Heart left ventricle (tissue), 13 donors: ENCODE data around the gene CUBN.

Experiments
- POLR2A ChIP-seq, 2 donors: fragments of 450-650 bp; IDR thresholded peaks; one replicate each; pipeline ENCODE4 v1.6.1; 2017; ENCODE audit warnings: antibody characterized with exemption in 2 of 2, mild to moderate bottlenecking in 2 of 2, moderate library complexity in 2 of 2
- TF ChIP-seq, protein P1 (sequence below), 12 donors: fragments of 200-600 bp; sonication (generic) in 4 of 12; IDR thresholded peaks; one replicate each; pipeline versions ENCODE4 v1.5.0 to v1.8.0; 2018 to 2022; ENCODE audit warnings: antibody characterized with exemption in 12 of 12, mild to moderate bottlenecking in 5 of 12
- donor health status: ischemic (EF 13 %, LVEDD 7.1; RV severe dilation, severe dysfunction).
- donor health status: DM: no; HTN: yes; CAD: no.
- donor health status: DM: no; HTN: no; CAD: no.
- donor health status: ischemic (EF 25% LVEDD 6.9; RV normal size, moderate dysfunction).
- donor health status: ischemic (EF 25% LVEDD 5.7; RV mildly dilated, moderate dysfunction).
- donor health status: ischemic (EF 35%, LVEDD 5.7; RV mildly dilated, moderate dysfunction).
- donor health status: nonischemic (EF 11% LVEDD 7.7; RV severe dilation, severe dysfunction).
- donor health status: DM: yes; HTN: yes; CAD: no.
- donor health status: PGD.
- donor health status: ischemic (EF 29% LVEDD 5.4; RV normal size, mild dysfunction).
- donor health status: nonischemic (EF 23%, LVEDD 6.1; RV moderate dilation, normal function).

DNA sequence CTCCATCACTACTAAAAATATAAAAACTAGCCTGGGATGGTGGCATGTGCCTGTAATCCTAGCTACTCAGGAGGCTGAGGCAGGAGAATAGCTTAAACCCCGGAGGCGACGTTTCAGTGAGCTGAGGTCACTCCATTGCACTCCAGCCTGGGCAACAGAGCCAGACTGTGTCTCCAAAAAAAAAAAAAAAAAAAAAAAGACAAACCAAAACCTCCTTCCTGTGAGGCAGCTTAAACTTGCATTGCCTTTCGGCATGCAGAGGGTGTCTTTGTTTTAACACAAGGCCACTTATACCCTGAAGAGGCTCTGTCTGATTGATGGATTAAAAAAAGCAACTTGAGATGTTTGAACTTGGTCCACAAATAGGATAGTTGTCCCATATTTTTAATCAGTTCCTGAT lies 184.0 kb downstream of the CUBN start:
- TF ChIP-seq, protein P1, sequence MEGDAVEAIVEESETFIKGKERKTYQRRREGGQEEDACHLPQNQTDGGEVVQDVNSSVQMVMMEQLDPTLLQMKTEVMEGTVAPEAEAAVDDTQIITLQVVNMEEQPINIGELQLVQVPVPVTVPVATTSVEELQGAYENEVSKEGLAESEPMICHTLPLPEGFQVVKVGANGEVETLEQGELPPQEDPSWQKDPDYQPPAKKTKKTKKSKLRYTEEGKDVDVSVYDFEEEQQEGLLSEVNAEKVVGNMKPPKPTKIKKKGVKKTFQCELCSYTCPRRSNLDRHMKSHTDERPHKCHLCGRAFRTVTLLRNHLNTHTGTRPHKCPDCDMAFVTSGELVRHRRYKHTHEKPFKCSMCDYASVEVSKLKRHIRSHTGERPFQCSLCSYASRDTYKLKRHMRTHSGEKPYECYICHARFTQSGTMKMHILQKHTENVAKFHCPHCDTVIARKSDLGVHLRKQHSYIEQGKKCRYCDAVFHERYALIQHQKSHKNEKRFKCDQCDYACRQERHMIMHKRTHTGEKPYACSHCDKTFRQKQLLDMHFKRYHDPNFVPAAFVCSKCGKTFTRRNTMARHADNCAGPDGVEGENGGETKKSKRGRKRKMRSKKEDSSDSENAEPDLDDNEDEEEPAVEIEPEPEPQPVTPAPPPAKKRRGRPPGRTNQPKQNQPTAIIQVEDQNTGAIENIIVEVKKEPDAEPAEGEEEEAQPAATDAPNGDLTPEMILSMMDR (IDR thresholded peaks at IDR 0.05) = no peak
- no peak for TF ChIP-seq POLR2A (IDR thresholded peaks at IDR 0.05)
